Smooth muscle cell of the brain vasculature (primary cell): ENCODE results near the gene ANKRD42.
"Not testable (repeated sequence)": the region's sequence is repeated elsewhere in the genome, so short reads cannot be mapped to it uniquely, and the experiment has no call there.

Experiments used
- DNase-seq: peaks from one replicate; pipeline ENCODE4 v3.0.0-alpha.2; 2012; ENCODE audit warnings: low read depth, low spot score

Gene ANKRD42

DNA sequence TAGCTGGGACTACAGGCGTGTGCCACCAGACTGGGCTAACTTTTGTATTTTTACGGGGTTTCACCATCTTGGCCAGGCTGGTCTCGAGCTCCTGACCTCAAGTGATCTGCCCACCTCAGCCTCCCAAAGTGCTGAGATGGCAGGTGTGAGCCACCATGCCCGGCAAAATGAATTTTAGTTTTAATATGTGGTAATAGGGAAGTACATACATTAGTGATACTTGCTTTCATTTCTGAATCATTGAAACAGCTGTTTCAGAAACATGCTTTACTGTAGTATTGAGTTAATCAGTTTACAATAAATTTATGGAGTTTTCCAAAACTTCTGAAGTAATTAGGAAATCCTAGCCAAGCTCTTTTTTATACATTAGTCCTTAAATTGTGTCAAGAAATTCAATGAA is 21.0 kb upstream of the ANKRD42 start:
- no peak for DNase-seq

DNA sequence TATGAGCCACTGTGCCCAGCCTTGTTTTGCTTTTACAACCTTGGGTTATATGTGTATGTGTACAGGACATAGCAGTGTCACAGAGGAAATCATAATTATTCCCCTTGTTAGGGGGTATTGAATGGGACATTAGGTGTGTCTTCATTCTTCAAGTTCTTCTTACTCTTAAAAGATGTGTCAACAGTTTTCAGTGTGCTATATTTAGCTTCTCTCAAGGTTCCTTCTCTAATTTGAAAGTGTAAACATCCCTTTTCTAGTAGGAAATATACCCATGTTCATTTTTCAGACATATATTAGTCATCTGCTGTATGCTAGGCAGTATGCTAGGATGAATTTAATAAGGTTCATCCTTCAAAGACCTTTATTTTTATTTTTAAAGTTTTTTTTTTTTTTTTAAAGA is 19.5 kb upstream of the ANKRD42 start:
- DNase-seq = no peak

DNA sequence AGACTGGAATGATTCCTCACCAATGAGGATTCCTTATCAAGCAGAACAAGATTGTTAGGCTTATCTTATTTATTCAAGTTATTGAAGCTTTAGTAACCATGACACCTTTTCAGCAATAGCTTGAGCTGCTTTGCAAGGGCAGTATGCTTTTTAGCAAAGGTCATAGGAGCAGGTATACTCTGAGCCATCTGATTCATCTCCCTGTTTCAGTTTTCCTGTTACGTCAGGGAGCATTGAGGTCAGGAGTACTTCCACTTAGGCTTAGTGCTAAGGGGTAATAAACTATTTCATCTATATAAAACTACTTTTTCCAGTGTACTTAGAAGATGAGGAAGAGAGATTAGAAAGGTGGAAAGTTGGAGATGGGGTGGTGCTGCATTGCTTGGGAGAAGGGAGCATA is 17.7 kb upstream of the ANKRD42 start:
- no peak for DNase-seq

DNA sequence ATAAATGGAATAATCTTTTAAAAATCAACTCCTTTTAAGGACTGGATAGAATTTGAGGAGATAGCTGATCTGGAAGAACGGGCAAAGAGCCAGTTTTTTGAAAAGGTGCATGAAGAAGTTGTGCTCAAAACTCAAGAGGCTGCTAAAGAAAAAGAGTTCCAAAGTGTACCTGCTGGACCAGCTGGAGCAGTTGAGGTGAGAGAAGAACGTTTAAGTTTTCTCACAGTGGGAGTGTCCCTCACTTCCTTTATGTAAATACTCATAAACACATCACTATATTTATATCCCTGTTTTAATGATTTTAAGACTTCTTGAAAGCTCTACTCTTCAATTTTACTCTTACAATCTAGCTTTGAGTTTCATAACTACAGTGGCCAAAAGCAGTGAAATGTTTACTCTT is 11.7 kb upstream of the ANKRD42 start:
- no peak for DNase-seq

DNA sequence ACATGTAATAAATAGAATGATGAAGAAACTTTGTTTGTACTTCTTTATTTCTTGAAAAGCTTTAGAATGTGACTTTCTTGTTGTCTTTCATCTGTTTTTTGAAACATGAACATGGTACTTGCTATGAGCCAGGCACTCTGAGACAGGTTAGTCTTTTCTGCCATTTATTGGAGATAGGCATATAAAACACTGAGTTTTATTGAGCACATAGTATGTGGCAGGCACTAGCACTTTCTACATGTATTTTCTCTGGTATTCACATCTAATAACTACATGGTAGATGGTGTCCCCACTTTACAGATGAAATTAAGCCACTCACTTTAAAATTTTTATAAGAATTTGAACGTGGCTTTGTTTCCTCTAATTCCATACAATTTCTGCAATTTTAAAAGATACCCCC is 7.7 kb upstream of the ANKRD42 start:
- no peak for DNase-seq

DNA sequence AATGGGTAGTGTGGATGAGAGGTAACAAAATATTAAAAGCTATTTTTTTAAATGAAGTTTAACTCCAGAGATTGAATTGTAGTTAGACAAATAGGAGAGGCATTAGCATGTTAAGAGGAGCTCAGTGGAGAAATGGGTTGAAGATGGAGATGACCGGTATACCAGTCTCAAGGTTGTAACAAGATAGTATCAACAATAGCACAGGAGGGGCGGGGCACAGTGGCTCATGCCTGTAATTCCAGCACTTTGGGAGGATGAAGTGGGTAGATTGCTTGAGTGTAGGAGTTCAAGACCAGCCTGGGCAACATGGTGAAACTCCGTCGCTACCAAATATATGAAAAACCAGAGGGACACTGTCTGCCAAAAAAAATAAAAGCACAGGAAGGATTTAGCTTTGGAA is 6.0 kb upstream of the ANKRD42 start:
- DNase-seq = no peak

DNA sequence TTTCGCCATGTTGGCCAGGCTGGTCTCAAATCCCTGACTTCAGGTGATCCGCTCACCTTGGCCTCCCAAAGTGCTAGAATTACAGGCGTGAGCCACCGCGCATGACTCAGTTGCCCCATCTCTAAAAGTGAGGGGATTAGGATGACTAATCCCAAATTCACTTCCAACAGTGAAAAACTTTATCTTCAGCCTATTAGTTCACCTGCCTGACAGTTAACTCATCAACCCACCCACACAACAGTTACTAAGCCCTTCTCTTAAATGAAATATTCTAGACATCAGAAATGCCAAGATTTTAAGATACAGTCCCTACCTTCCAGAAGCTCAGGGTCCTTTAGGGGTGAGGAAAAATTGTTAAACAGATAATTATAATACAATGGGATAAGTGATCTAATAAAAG is 2.0 kb upstream of the ANKRD42 start:
- DNase-seq = no peak

DNA sequence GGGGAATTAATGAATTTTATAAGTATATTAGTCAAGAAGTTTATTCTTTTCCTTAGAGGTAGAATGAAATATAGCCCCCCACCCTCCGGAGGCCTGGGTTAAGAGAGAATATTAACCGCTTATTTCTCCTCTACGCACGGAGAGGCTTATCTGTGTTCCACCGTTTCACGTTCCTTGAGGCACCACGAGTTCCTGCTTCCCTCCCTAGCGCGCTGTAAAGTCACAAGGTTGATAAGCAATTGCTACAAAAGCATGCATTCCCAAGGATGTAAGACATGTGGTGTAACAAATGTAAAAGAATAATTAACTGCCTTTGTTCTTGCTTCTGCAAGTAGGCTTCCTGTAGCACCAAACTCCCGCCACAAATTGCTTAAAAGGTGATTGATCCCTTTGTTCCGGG is 1.5 kb upstream of the ANKRD42 start:
- no peak for DNase-seq

DNA sequence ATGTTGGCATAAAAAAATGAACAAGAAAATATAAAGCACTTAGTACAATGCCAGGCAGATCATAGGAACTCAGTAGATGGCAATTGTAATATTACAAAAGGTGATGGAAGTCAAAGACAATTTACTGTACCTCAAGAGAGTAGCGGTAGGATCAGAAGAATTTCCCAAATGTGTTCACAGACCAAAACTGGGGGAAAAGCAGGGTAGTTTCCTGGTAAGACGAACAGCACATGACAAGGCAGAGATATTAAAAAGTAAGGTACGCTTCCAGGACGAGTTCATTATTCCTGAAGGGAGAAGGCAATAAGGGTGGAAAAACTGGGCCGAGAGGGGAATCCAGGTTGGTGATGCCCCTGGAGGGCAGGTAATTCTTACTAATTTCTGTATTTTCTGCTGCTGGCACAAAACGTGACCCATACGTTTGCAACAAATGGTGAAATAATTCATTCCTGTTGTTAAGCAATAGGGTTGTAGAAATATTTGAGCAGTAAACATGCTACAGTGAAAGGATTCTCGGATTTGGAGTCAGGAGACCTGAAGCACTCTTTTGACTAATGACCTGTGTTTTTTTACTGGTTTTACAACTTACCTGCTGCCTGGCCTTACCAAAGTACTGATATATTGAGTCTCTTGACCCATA is 786 bp upstream of the ANKRD42 start:
- DNase-seq = no peak

DNA sequence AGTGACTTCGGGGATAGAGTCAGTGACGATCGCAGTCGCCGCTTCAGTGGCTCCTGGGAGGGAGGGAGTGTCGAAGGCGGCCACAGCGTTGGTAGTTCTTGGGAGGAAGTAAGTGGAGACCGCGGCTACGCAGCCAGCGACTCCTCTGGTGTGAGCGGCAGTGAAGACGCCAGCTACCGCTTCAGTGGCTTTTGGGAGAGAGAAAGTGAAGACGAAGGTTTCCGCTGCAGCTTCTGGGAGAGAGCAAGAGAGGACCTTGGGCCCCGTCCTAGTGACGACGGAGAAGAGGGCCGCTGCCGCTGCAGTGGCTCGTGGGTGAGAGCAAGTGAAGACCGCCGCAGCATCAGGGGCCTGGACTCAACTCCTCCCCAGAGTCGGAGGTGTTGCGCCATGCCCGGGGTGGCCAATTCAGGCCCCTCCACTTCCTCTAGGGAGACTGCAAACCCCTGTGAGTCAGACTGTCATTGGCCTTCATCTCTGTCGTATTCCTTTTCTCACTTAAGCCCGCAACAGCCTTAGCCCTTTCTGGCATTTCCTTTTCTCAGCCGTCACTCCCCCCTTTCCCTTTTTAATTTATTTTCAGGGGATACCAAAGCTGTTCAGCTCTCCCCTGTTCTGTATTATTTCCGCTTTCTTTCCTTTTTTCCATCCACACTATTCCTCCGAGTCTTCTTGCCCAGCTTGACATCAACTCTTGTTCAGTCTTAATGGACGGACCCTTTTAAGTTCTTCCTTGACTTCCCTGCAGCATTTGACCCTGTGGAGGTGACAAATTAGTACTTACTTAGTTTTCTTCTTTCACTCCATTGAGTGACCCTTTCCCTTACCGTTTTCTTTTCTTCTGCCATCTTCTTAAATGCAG is 1.0 kb downstream of the ANKRD42 start:
- DNase-seq = no peak

DNA sequence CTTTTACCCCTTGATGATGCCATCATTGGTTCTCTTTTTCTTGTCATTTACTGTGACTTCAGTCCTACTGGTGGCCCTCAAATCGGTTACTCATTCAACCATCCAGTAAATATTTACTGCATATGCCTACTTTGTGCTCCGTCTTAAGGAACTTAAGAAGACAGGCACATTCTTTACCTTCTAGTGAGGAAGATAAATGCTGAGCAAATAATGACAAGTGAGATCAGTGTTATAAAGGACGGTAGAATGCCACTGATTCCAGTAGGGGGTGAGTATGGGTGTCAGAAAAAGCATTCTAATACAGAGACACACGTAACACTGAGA is 1.6 kb downstream of the ANKRD42 start:
- no peak for DNase-seq

DNA sequence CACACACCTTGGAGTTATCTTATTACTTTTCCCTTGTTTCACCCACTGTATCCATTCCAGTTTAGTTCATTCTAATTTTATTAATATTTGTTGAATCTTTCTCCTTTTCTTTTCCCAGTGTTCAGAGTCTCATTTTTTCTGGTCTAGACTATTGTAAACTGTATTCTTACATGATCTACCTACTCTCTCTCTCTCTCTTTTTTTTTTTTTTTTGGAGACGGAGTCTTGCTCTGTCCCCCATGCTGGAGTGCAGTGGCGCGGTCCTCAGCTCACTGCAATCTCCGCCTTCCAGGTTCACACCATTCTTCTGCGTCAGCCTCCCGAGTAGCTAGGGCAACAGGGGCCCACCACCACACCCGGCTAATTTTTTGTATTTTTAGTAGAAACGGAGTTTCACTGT is 2.1 kb downstream of the ANKRD42 start:
- DNase-seq = no peak

DNA sequence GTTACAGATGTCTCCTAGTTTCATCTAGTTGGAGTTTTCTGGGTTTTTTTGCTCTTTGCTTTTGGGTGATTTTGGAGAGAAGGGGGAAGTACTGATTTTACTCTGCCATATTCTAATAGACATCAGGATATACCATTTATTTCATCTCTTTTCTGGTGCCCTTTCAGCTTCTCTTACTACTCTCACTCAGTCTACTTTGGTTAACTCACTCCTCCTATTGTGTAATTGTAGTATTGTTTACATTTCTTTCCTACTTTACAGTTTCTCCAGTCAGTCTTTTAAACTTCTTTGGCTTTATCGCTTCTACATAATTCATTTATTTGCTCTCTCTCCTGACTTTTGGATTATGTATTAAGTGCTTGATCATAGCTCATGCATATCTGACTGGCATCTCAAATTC is 6.5 kb downstream of the ANKRD42 start:
- no peak for DNase-seq

DNA sequence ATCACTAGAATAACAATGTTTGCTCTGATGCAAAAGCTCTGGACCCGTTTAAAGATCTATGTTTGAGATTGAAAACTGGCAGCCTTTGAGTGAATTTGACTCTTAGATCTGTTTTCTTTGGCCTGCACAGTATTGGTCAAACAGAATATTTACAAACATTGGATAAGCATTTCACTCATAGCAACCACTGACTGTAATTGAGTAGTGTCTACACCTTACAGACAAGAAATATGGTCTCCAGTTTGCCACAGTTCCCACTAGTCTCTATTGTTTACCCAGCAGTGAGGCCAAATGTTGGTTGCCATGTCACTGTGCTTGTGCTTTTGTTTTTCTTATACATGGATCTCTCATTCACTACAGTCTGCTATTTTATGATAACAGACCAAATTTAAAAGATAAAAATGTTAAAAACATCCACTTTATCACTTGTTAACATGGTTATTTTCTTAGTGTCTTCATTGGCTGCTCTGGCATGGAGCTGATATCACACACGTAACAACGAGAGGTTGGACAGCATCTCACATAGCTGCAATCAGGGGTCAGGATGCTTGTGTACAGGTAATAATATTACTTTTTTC is 12.2 kb downstream of the ANKRD42 start:
- no peak for DNase-seq

DNA sequence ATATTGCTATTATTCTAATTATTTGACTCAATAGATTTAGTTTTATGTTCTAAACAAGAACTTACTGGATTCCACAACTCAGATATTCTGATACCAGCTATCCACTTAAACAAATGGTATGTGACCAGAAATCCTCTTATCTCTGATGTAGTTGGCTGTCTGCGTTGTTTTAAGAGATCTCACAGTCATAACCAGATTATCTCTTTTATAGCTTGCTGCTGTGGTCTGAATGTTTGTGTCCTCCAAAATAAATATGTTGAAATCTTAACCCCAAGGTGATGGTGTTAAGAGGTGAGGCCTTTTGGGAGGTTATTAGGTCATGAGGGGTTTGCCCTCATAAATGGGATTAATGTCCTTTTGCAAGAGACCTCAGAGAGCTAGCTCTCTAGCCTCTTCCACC is 12.7 kb downstream of the ANKRD42 start:
- DNase-seq = no peak

DNA sequence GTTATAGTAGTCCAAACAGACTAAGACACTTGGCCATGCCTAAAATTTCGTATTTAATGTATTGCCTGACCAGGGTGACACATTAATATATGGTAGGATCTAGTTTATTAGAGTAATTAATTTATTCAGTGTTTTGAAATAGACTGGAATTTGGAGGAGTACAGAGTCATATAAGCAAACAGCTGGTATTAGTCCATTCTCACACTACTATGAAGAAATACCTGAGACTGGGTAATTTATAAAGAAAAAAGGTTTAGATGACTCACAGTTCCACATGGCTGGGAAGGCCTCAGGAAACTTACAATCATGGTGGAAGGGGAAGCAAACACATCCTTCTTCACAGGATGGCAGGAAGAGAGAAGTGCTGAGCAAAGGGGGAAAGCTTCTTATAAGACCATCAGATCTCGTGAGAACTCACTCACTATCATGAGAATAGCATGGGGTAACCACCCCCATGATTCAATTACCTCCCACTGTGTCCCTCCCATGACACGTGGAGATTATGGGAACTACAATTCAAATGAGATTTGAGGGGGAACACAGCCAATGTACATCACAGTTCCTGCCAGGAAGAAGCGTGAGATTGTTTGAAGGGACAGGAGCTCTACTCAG is 13.4 kb downstream of the ANKRD42 start:
- not testable (repeated sequence) for DNase-seq

DNA sequence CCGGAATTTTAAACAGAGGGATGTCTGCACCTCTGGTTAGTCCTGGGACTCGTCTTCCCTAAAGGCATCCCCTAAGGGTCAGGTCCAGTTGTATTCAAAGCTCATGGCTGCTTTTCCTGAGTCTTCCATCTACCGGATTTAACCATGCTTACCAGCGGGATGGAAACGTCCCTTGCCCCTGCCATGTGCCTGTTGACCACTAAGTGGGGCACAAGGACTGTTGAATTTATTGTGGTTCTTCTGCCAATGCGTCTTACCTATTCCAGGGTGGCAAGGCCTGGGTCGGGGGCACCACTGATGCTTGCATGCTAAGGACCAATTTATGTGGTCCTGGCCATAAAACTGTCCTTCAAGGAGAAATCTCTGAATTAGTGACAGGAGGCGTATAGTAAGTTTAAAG is 25.6 kb downstream of the ANKRD42 start:
- DNase-seq = no peak

DNA sequence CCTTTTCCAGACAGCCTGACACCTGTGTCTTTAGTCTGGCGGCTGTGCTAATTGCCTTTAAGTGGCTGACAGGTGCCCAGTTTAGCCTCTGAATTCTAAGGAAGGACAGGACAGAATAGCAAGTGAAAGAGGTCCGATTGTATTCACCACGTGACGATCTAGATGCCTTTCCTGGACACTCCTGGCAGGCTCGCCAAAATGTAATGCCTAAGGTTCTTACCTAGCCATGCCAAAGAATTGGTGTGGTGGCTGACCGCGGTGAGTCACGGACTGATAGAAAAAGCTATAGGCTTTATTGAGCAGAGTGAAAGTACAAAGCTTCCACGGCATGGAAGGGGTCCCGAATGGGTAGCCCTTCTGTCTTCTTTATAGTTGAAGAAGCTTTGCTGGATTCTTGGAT is 26.7 kb downstream of the ANKRD42 start:
- DNase-seq = no peak

DNA sequence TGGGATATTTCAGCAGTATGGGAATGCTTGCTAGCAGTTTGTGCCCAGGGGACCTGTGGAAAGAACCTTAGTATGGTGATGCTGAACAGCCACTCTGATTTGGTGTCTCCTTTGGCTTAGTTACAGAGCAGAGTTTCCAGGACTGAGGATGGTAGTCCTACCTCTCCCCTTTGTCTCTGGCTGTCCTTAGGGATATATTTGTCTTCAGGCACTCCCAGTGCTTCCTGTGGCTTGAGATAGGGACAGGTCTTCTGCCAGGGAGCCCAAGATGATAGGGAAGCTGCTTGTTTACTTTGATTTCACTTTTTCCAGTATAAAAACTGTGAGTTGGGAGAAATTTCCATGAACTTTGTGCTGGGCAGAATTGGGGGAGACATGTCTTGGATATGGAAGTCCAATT is 28.2 kb downstream of the ANKRD42 start:
- no peak for DNase-seq

DNA sequence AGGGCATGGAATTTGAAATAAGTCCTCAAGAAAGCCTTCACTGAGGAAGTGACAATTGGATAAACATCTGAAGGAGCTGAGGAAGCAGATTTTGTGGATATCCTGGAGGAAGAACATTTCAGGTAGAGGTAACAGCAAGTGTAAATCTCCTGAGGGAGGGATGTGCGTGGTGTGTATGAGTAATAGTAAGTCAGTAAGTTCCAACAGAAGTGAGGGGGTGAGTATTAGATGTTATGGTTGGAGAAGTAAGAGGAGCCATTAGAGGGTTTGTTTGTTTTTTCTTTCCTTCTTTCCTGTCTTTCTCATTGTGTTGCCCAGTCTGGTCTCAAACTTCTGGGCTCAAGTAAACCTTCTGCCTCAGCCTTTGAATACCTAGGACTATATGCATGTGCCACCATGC is 29.0 kb downstream of the ANKRD42 start:
- DNase-seq = no peak

DNA sequence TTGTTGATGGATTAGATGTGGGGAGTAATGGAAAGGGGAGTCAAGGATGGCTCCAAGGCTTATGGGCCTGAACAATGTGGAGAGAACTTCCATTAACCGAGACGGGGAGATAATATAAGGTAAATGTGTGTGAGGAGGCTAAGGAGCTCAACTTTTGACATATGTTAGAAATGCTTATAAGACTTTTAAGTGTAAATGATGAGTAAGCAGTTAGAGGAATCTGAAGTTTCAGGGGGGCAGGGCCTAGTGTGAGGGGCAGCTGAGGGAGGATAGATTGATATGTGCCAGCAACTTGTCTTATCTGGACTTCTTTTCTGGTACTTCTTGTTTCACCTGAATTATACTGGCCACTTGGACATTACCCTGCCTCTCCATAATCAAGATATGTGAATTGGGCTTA is 29.9 kb downstream of the ANKRD42 start:
- no peak for DNase-seq

DNA sequence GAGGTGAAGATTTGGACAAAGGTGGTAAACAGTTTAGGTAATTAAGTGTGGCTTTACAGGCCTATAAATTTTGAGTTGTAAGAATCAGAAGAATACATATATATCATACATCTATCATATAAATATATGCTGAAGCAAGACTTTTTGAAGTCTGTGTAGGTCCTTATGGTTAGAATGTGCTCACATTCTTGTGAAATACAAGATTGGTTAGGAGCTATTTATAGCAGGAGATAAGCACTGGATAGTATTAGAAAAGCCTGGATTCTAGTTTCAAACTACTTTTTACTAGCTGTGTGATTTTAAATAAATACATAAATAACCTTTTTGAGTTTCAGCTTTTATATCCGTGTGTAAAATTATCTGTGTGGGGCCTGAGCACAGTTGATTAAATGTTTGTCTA is 42.3 kb downstream of the ANKRD42 start:
- no peak for DNase-seq

DNA sequence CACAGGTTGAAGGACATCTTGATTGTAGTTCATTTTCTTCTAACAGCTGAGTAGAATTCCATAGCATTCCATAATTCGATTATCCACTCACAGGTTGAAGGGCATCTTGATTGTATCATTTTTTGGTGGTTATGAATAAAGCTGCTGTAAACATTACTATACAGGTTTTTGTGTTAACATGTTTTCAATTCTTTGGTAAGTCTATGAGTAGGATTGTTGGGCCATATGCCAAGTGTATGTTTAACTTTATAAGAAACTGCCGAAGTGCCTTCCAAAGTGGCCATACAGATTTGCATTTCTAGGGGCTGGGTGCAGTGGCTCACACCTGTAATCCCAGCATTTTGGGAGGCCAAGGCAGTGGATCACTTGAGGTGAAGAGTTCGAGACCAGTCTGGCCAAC is 44.6 kb downstream of the ANKRD42 start:
- no peak for DNase-seq
